ENCODE data around the gene ATAT1.
"Not testable (repeated sequence)": the region's sequence is repeated elsewhere in the genome, so short reads cannot be mapped to it uniquely, and the experiment has no call there.

ATAT1 gene

GRCh38 chr6:30646450-30647241 lies 20.0 kb downstream of the ATAT1 start, which contains the start of gene C6orf136:
TSS of gene C6orf136 (plus strand) at chr6:30647133. CDS start at chr6:30647232, 99 bp downstream.
- H3K27ac Mint-ChIP-seq = peak within 1 kb of the TSS; percentile 69 to 90
- H3K4me3 Mint-ChIP-seq = peak within 1 kb of the TSS; percentile 82 to 84
- no peaks in the 10 kb centered on the region for H3K9me3 Mint-ChIP-seq
- peak; percentile 82 to 87 (median 85) for DNase-seq
- peaks cover 22% of the 10 kb centered on the region for H3K36me3 Mint-ChIP-seq (ENCODE audit: insufficient read depth)
- ATAC-seq (replicated peaks) = peak; percentile 73
- H3K4me1 Mint-ChIP-seq (ENCODE audit: low read depth in 2 of 2) = peaks cover 17 to 22% of the 10 kb centered on the region in 2 donors
- H3K27me3 Mint-ChIP-seq = no peaks in the 10 kb centered on the region

GRCh38 chr6:30647242-30648116 lies 20.8 kb downstream of the ATAT1 start:
- H3K36me3 Mint-ChIP-seq (ENCODE audit: insufficient read depth) = peaks cover 30% of the 10 kb centered on the region
- DNase-seq = peak; percentile 63 to 65 (median 65)
- H3K27me3 Mint-ChIP-seq = no peaks in the 10 kb centered on the region
- H3K4me1 Mint-ChIP-seq (ENCODE audit: low read depth in 2 of 2) = peaks cover 17 to 22% of the 10 kb centered on the region in 2 donors
- ATAC-seq (replicated peaks) = peak; percentile 74
- H3K4me3 Mint-ChIP-seq = peak overlapping the region; percentile 82 to 84
- H3K9me3 Mint-ChIP-seq = no peaks in the 10 kb centered on the region
- peak overlapping the region; percentile 69 to 90 for H3K27ac Mint-ChIP-seq

GRCh38 chr6:30651143-30651542 lies 24.5 kb downstream of the ATAT1 start:
- Mint-ChIP-seq H3K27ac (peak overlapping the region in 1 of 2 donors; percentile 44), H3K27me3 (no peaks in the 10 kb centered on the region), H3K36me3 (ENCODE audit: insufficient read depth) (peaks cover 48% of the 10 kb centered on the region), H3K4me3 (no peak overlapping the region), H3K9me3 (no peaks in the 10 kb centered on the region), H3K4me1 (ENCODE audit: low read depth in 2 of 2) (peaks cover 11 to 13% of the 10 kb centered on the region in 2 donors)
- no peak for ATAC-seq (replicated peaks)
- no peak for DNase-seq

- ATAC-seq (replicated peaks) (no peak), DNase-seq (no peak)
- H3K27ac Mint-ChIP-seq = peak overlapping the region; percentile 1 to 79
- H3K4me3 Mint-ChIP-seq = no peak overlapping the region
- H3K9me3 Mint-ChIP-seq = no peaks in the 10 kb centered on the region
- peaks cover 76% of the 10 kb centered on the region for H3K36me3 Mint-ChIP-seq (ENCODE audit: insufficient read depth)
- H3K4me1 Mint-ChIP-seq (ENCODE audit: low read depth in 2 of 2) = no peaks in the 10 kb centered on the region
- no peaks in the 10 kb centered on the region for H3K27me3 Mint-ChIP-seq
These were observed 28.4 kb downstream of the ATAT1 start for GRCh38 chr6:30654798-30655742.

- ATAC-seq (replicated peaks) = no peak
- H3K27me3 Mint-ChIP-seq = no peaks in the 10 kb centered on the region
- no peaks in the 10 kb centered on the region for H3K9me3 Mint-ChIP-seq
- peak overlapping the region in 1 of 2 donors; percentile 1 for H3K27ac Mint-ChIP-seq
- no peak overlapping the region for H3K4me3 Mint-ChIP-seq
- H3K36me3 Mint-ChIP-seq (ENCODE audit: insufficient read depth) = peaks cover 82% of the 10 kb centered on the region
- DNase-seq = no peak
- no peaks in the 10 kb centered on the region for H3K4me1 Mint-ChIP-seq (ENCODE audit: low read depth in 2 of 2)
These were observed 29.0 kb downstream of the ATAT1 start for GRCh38 chr6:30655743-30656094.

GRCh38 chr6:30656513-30656912 lies 29.8 kb downstream of the ATAT1 start:
- H3K27ac Mint-ChIP-seq = peak overlapping the region in 1 of 2 donors; percentile 35
- H3K9me3 Mint-ChIP-seq = no peaks in the 10 kb centered on the region
- peaks cover 80% of the 10 kb centered on the region for H3K36me3 Mint-ChIP-seq (ENCODE audit: insufficient read depth)
- no peak for DNase-seq
- ATAC-seq (replicated peaks) = no peak
- H3K27me3 Mint-ChIP-seq = no peaks in the 10 kb centered on the region
- no peak overlapping the region for H3K4me3 Mint-ChIP-seq
- H3K4me1 Mint-ChIP-seq (ENCODE audit: low read depth in 2 of 2) = no peaks in the 10 kb centered on the region

GRCh38 chr6:30657454-30657853 lies 30.8 kb downstream of the ATAT1 start:
- Mint-ChIP-seq H3K27ac (peak overlapping the region; percentile 23 to 35), H3K27me3 (no peaks in the 10 kb centered on the region), H3K36me3 (ENCODE audit: insufficient read depth) (peaks cover 77% of the 10 kb centered on the region), H3K4me3 (no peak overlapping the region), H3K4me1 (ENCODE audit: low read depth in 2 of 2) (no peaks in the 10 kb centered on the region), H3K9me3 (no peaks in the 10 kb centered on the region)
- DNase-seq = no peak
- ATAC-seq (replicated peaks) = no peak

GRCh38 chr6:30657922-30658321 lies 31.2 kb downstream of the ATAT1 start:
- not testable (repeated sequence) for DNase-seq; H3K27me3 Mint-ChIP-seq; ATAC-seq (replicated peaks); H3K4me3 Mint-ChIP-seq; H3K9me3 Mint-ChIP-seq; H3K4me1 Mint-ChIP-seq (ENCODE audit: low read depth in 2 of 2)
- Mint-ChIP-seq H3K36me3 (ENCODE audit: insufficient read depth) (peaks cover 78% of the 10 kb centered on the region), H3K27ac (peak overlapping the region in 1 of 2 donors; percentile 23)

GRCh38 chr6:30664994-30665767 lies 38.5 kb downstream of the ATAT1 start:
- Mint-ChIP-seq H3K9me3 (no peaks in the 10 kb centered on the region), H3K27me3 (no peaks in the 10 kb centered on the region), H3K4me3 (no peak overlapping the region), H3K36me3 (ENCODE audit: insufficient read depth) (peaks cover 76% of the 10 kb centered on the region), H3K4me1 (ENCODE audit: low read depth in 2 of 2) (peaks cover under 1 to 4% of the 10 kb centered on the region in 2 donors), H3K27ac (peak overlapping the region in 1 of 2 donors; percentile 15)
- no peak for ATAC-seq (replicated peaks)
- no peak for DNase-seq

GRCh38 chr6:30666300-30666699 lies 39.6 kb downstream of the ATAT1 start:
- DNase-seq; H3K27me3 Mint-ChIP-seq; H3K4me3 Mint-ChIP-seq; H3K9me3 Mint-ChIP-seq; ATAC-seq (replicated peaks): not testable (repeated sequence)
- Mint-ChIP-seq H3K4me1 (ENCODE audit: low read depth in 2 of 2) (peaks cover 10 to 11% of the 10 kb centered on the region in 2 donors), H3K36me3 (ENCODE audit: insufficient read depth) (peaks cover 68% of the 10 kb centered on the region), H3K27ac (peak overlapping the region in 1 of 2 donors; percentile 60)

GRCh38 chr6:30670760-30671527 lies 44.3 kb downstream of the ATAT1 start:
- Mint-ChIP-seq H3K4me3 (peak overlapping the region; percentile 87 to 93), H3K36me3 (ENCODE audit: insufficient read depth) (peaks cover 42% of the 10 kb centered on the region), H3K9me3 (no peaks in the 10 kb centered on the region), H3K27me3 (no peaks in the 10 kb centered on the region), H3K27ac (peak overlapping the region; percentile 32 to 80), H3K4me1 (ENCODE audit: low read depth in 2 of 2) (peaks cover 23 to 26% of the 10 kb centered on the region in 2 donors)
- no peak for DNase-seq
- ATAC-seq (replicated peaks) = no peak

All from effector memory CD8-positive, alpha-beta T cell (primary cell).